ENCODE results near the gene ZKSCAN2. TPM values are rescaled to one million over a fixed set of nuclear protein-coding genes. Genes with fewer than 3 reads are reported as not detected.

The ZKSCAN2 gene
- total and polyA plus RNA-seq, 9 of the 15 experiments (the other 6 are each of a cell fraction or from before 2014, with no cell fraction given) = 1.3 to 9.5 (median 4.2) TPM

DNA sequence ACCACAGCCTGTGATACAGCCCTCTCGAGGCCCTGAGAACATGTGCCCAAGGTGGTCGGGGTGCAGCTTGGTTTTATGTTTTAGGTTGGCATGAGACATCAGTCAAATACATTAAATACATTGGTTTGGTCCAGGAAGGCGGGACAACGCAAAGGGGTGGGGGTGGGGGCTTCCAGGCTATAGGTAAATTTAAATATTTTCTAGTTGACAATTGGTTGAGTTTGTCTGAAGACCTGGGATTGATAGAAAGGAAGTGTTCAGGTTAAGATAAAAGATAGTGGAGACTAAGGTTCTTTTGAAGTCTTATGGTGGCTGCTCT lies 1.2 kb upstream of the ZKSCAN2 start (continued):
- TF ChIP-seq PPARD (CRISPR knock-in tag; IDR thresholded peaks at IDR 0.05) = no peak
- no peak for TF ChIP-seq PYGO2 (tag; IDR thresholded peaks at IDR 0.05)
- TF ChIP-seq CBFA2T2 (conservative IDR thresholded peaks at IDR 0.05) = no peak
- no peak for TF ChIP-seq CEBPB (tag; IDR thresholded peaks at IDR 0.05)
- TF ChIP-seq MYNN (IDR thresholded peaks at IDR 0.05) = no peak
- no peak for TF ChIP-seq MYNN (CRISPR knock-in tag; IDR thresholded peaks at IDR 0.05)
- peak; percentile 47 for TF ChIP-seq CBFA2T3 (IDR thresholded peaks at IDR 0.05)
- TF ChIP-seq NUFIP1 (IDR thresholded peaks at IDR 0.05; ENCODE audit: partially characterized antibody) = no peak
- no peak for TF ChIP-seq BRF2 (IDR thresholded peaks at IDR 0.05; ENCODE audit: borderline replicate concordance, insufficient read depth, insufficient read length)
- TF ChIP-seq ZNF354B (CRISPR knock-in tag; IDR thresholded peaks at IDR 0.05) = no peak
- TF ChIP-seq RBM17 (IDR thresholded peaks at IDR 0.05; ENCODE audit: borderline replicate concordance, low read depth, low read length) = no peak
- no peak for TF ChIP-seq TRIM24 (IDR thresholded peaks at IDR 0.05)
- TF ChIP-seq ARID1B (IDR thresholded peaks at IDR 0.05) = 0 out of 2 replicates have a peak, but pooled peaks have one; percentile 25
- TF ChIP-seq HMG20B (CRISPR knock-in tag; IDR thresholded peaks at IDR 0.05) = no peak
- TF ChIP-seq PRDM10 (IDR thresholded peaks at IDR 0.05; ENCODE audit: partially characterized antibody) = peak; percentile 2
